Activated T-helper 1 cell treated with anti-CD3 and anti-CD28 coated beads, Interleukin-12 subunit alpha, Interleukin-12 subunit beta, Interleukin-2, Interleukin-4 antibody, amounts not matched to agents 30 ng/mL and 10 ng/mL and 1 ng/mL, durations not matched to agents 14 hours and 24 hours and 36 hours (primary cell): ENCODE measurements around the gene ITPK1. TPM values are rescaled to one million over a fixed set of nuclear protein-coding genes. Genes with fewer than 3 reads are reported as not detected.
A peak's percentile ranks its signal among the peaks of the same experiment; 100 is the strongest.

Source experiments
- DNase-seq: peaks from one replicate; pipeline ENCODE4 v3.0.0; 2021; ENCODE audit warnings: low spot score
- H3K27ac Mint-ChIP-seq: one replicate; pipeline ENCODE4 v1.8.0; 2021; ENCODE audit warnings: mild to moderate bottlenecking, mixed read lengths
- H3K27me3 Mint-ChIP-seq: one replicate; pipeline ENCODE4 v1.8.0; 2022; ENCODE audit warnings: mild to moderate bottlenecking, moderate library complexity, mixed read lengths; ENCODE audit not compliant: insufficient read depth
- H3K36me3 Mint-ChIP-seq: one replicate; pipeline ENCODE4 v1.8.0; 2021; ENCODE audit warnings: low read depth, mixed read lengths
- H3K4me1 Mint-ChIP-seq: one replicate; pipeline ENCODE4 v1.8.0; 2021; ENCODE audit warnings: low read depth, mixed read lengths
- H3K4me3 Mint-ChIP-seq: one replicate; pipeline ENCODE4 v1.8.0; 2021; ENCODE audit warnings: mild to moderate bottlenecking, moderate library complexity, mixed read lengths
- H3K9me3 Mint-ChIP-seq: one replicate; pipeline ENCODE4 v1.8.0; 2021; ENCODE audit warnings: mixed read lengths
- intact Hi-C: fragments of 100-400 bp; cut with micrococcal nuclease; formaldehyde crosslinking; loops from one replicate; pipeline ENCODE4 v1.15.1; 2024
- total RNA-seq: library from RNA; stranded (reverse); gene quantifications from 2 replicates; pipeline ENCODE4 v1.2.3, GENCODE V29; 2022

The ITPK1 gene
- total RNA-seq, 1 donor from 2014 or later = 71.0 TPM

GRCh38 chr14:92907316-92907911, 208.3 kb downstream of the ITPK1 start:
- intact Hi-C loops = no loop called here
- Mint-ChIP-seq H3K4me1 (no peaks in the 10 kb centered on the region), H3K4me3 (no peak overlapping the region), H3K36me3 (no peaks in the 10 kb centered on the region), H3K9me3 (no peaks in the 10 kb centered on the region), H3K27me3 (peaks cover 9% of the 10 kb centered on the region), H3K27ac (no peak overlapping the region)
- DNase-seq = no peak

GRCh38 chr14:92906823-92907222, 208.9 kb downstream of the ITPK1 start:
- no peaks in the 10 kb centered on the region for H3K9me3 Mint-ChIP-seq
- H3K4me1 Mint-ChIP-seq = no peaks in the 10 kb centered on the region
- no peak overlapping the region for H3K4me3 Mint-ChIP-seq
- H3K27ac Mint-ChIP-seq = no peak overlapping the region
- no peak for DNase-seq
- H3K36me3 Mint-ChIP-seq = no peaks in the 10 kb centered on the region
- intact Hi-C loops = no loop called here
- H3K27me3 Mint-ChIP-seq = peaks cover 11% of the 10 kb centered on the region

GRCh38 chr14:92906420-92906819, 209.3 kb downstream of the ITPK1 start:
- no peak overlapping the region for H3K27ac Mint-ChIP-seq
- intact Hi-C loops = no loop called here
- peaks cover 11% of the 10 kb centered on the region for H3K27me3 Mint-ChIP-seq
- H3K4me3 Mint-ChIP-seq = no peak overlapping the region
- H3K4me1 Mint-ChIP-seq = no peaks in the 10 kb centered on the region
- H3K9me3 Mint-ChIP-seq = no peaks in the 10 kb centered on the region
- H3K36me3 Mint-ChIP-seq = no peaks in the 10 kb centered on the region
- DNase-seq = no peak

- H3K4me3 Mint-ChIP-seq = no peak overlapping the region
- intact Hi-C loops = no loop called here
- H3K27ac Mint-ChIP-seq = no peak overlapping the region
- peaks cover 13% of the 10 kb centered on the region for H3K27me3 Mint-ChIP-seq
- no peaks in the 10 kb centered on the region for H3K36me3 Mint-ChIP-seq
- DNase-seq = no peak
- H3K4me1 Mint-ChIP-seq = no peaks in the 10 kb centered on the region
- no peaks in the 10 kb centered on the region for H3K9me3 Mint-ChIP-seq
Measured at GRCh38 chr14:92905667-92906066, 210.1 kb downstream of the ITPK1 start.

GRCh38 chr14:92903359-92903758, 212.4 kb downstream of the ITPK1 start:
- DNase-seq = no peak

GRCh38 chr14:92902726-92903125, 213.0 kb downstream of the ITPK1 start:
- Mint-ChIP-seq H3K4me1 (peaks cover 11% of the 10 kb centered on the region), H3K4me3 (no peak overlapping the region), H3K27me3 (peaks cover 11% of the 10 kb centered on the region), H3K9me3 (no peaks in the 10 kb centered on the region), H3K27ac (no peak overlapping the region), H3K36me3 (no peaks in the 10 kb centered on the region)
- DNase-seq = no peak
- intact Hi-C loops = no loop called here

More at GRCh38 chr14:92903359-92903758, 212.4 kb downstream of the ITPK1 start:
- peaks cover 11% of the 10 kb centered on the region for H3K27me3 Mint-ChIP-seq
- H3K9me3 Mint-ChIP-seq = no peaks in the 10 kb centered on the region
- no peaks in the 10 kb centered on the region for H3K36me3 Mint-ChIP-seq
- H3K4me1 Mint-ChIP-seq = peaks cover 5% of the 10 kb centered on the region
- H3K27ac Mint-ChIP-seq = no peak overlapping the region
- H3K4me3 Mint-ChIP-seq = no peak overlapping the region
- intact Hi-C loops = no loop called here

GRCh38 chr14:92902191-92902590, 213.5 kb downstream of the ITPK1 start:
- no peak overlapping the region for H3K4me3 Mint-ChIP-seq
- no peaks in the 10 kb centered on the region for H3K36me3 Mint-ChIP-seq
- H3K27me3 Mint-ChIP-seq = peaks cover 14% of the 10 kb centered on the region
- intact Hi-C loops = no loop called here
- H3K4me1 Mint-ChIP-seq = peaks cover 13% of the 10 kb centered on the region
- DNase-seq = no peak
- no peaks in the 10 kb centered on the region for H3K9me3 Mint-ChIP-seq
- H3K27ac Mint-ChIP-seq = no peak overlapping the region

GRCh38 chr14:92900660-92901059, 215.1 kb downstream of the ITPK1 start:
- H3K27ac Mint-ChIP-seq = no peak overlapping the region
- intact Hi-C loops = no loop called here
- H3K4me1 Mint-ChIP-seq = peaks cover 13% of the 10 kb centered on the region
- no peaks in the 10 kb centered on the region for H3K36me3 Mint-ChIP-seq
- peaks cover 13% of the 10 kb centered on the region for H3K27me3 Mint-ChIP-seq
- no peak for DNase-seq
- no peaks in the 10 kb centered on the region for H3K9me3 Mint-ChIP-seq
- no peak overlapping the region for H3K4me3 Mint-ChIP-seq

GRCh38 chr14:92898566-92899131, 217.1 kb downstream of the ITPK1 start:
- peaks cover 12% of the 10 kb centered on the region for H3K27me3 Mint-ChIP-seq
- H3K36me3 Mint-ChIP-seq = no peaks in the 10 kb centered on the region
- H3K9me3 Mint-ChIP-seq = peaks cover 2% of the 10 kb centered on the region
- no peak overlapping the region for H3K27ac Mint-ChIP-seq
- intact Hi-C loops = no loop called here
- H3K4me1 Mint-ChIP-seq = peaks cover 13% of the 10 kb centered on the region
- DNase-seq = no peak
- no peak overlapping the region for H3K4me3 Mint-ChIP-seq

- H3K4me1 Mint-ChIP-seq = peaks cover 13% of the 10 kb centered on the region
- peak overlapping the region; percentile 58 for H3K4me3 Mint-ChIP-seq
- H3K9me3 Mint-ChIP-seq = peaks cover 8% of the 10 kb centered on the region
- intact Hi-C loops = no loop called here
- peak; percentile 12 for DNase-seq
- peaks cover 12% of the 10 kb centered on the region for H3K27me3 Mint-ChIP-seq
- peak overlapping the region; percentile 75 for H3K27ac Mint-ChIP-seq
- H3K36me3 Mint-ChIP-seq = no peaks in the 10 kb centered on the region
Measured at GRCh38 chr14:92897922-92898565, 217.7 kb downstream of the ITPK1 start.

GRCh38 chr14:92895352-92895878, 220.3 kb downstream of the ITPK1 start:
- peaks cover 5% of the 10 kb centered on the region for H3K27me3 Mint-ChIP-seq
- peaks cover 13% of the 10 kb centered on the region for H3K4me1 Mint-ChIP-seq
- DNase-seq = no peak
- no peaks in the 10 kb centered on the region for H3K36me3 Mint-ChIP-seq
- no peak overlapping the region for H3K4me3 Mint-ChIP-seq
- no peak overlapping the region for H3K27ac Mint-ChIP-seq
- intact Hi-C loops = no loop called here
- H3K9me3 Mint-ChIP-seq = peaks cover 16% of the 10 kb centered on the region

GRCh38 chr14:92892589-92892988, 223.1 kb downstream of the ITPK1 start:
- DNase-seq = no peak
- no peak overlapping the region for H3K27ac Mint-ChIP-seq
- no peaks in the 10 kb centered on the region for H3K36me3 Mint-ChIP-seq
- H3K27me3 Mint-ChIP-seq = peaks cover 8% of the 10 kb centered on the region
- intact Hi-C loops = no loop called here
- peaks cover under 1% of the 10 kb centered on the region for H3K4me1 Mint-ChIP-seq
- peaks cover 16% of the 10 kb centered on the region for H3K9me3 Mint-ChIP-seq
- H3K4me3 Mint-ChIP-seq = no peak overlapping the region

GRCh38 chr14:92890830-92891588, 224.7 kb downstream of the ITPK1 start:
- Mint-ChIP-seq H3K4me1 (no peaks in the 10 kb centered on the region), H3K9me3 (peaks cover 16% of the 10 kb centered on the region), H3K27me3 (peaks cover 3% of the 10 kb centered on the region), H3K27ac (no peak overlapping the region), H3K4me3 (no peak overlapping the region), H3K36me3 (no peaks in the 10 kb centered on the region)
- no peak for DNase-seq
- intact Hi-C loops = no loop called here
